OCI-M1 (cell line): ENCODE measurements around the gene CLCA4.

Experiments used
- DNase-seq: peaks from one replicate; lab custom pipeline; 2025; lab: John Stamatoyannopoulos, UW

CLCA4 gene, protein sequence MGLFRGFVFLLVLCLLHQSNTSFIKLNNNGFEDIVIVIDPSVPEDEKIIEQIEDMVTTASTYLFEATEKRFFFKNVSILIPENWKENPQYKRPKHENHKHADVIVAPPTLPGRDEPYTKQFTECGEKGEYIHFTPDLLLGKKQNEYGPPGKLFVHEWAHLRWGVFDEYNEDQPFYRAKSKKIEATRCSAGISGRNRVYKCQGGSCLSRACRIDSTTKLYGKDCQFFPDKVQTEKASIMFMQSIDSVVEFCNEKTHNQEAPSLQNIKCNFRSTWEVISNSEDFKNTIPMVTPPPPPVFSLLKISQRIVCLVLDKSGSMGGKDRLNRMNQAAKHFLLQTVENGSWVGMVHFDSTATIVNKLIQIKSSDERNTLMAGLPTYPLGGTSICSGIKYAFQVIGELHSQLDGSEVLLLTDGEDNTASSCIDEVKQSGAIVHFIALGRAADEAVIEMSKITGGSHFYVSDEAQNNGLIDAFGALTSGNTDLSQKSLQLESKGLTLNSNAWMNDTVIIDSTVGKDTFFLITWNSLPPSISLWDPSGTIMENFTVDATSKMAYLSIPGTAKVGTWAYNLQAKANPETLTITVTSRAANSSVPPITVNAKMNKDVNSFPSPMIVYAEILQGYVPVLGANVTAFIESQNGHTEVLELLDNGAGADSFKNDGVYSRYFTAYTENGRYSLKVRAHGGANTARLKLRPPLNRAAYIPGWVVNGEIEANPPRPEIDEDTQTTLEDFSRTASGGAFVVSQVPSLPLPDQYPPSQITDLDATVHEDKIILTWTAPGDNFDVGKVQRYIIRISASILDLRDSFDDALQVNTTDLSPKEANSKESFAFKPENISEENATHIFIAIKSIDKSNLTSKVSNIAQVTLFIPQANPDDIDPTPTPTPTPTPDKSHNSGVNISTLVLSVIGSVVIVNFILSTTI

DNA sequence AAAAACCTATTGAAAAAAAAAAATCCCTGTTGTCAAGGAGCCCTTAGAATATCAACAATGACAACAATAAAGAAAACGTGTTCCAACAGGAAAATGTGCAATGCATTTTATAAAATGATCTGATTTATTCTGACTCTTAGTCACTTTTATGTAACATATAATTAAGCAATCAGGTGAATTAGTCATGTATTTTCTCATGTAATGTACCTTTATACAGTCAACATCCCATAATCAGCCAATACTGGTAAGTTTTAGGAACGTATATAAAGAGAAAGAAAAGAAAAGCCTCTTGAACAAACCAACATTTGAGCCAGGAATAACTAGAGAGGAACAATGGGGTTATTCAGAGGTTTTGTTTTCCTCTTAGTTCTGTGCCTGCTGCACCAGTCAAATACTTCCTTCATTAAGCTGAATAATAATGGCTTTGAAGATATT, at the start of gene CLCA4:
Gene CLCA4, plus strand, starts transcription at position 292 of the 435 bp plus-strand sequence. Its CDS starts 42 bp downstream, at position 334.
- no peak for DNase-seq

DNA sequence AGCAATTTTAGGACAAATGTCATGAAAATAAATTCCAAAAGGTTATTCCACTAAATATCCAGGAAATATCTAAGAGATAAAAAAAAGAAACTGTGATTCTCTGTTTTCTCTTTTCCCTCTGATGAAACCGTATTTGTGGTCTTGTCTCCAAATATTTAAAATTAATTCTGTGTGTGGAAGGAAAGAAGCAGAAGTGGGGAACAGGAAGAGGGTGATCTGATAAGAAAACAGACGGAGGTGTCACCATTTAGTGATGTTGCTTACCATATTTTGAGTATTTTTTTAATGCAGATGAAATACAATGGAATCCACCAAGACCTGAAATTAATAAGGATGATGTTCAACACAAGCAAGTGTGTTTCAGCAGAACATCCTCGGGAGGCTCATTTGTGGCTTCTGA, 48.6 kb upstream of the CLCA4 start:
- DNase-seq: no peak

DNA sequence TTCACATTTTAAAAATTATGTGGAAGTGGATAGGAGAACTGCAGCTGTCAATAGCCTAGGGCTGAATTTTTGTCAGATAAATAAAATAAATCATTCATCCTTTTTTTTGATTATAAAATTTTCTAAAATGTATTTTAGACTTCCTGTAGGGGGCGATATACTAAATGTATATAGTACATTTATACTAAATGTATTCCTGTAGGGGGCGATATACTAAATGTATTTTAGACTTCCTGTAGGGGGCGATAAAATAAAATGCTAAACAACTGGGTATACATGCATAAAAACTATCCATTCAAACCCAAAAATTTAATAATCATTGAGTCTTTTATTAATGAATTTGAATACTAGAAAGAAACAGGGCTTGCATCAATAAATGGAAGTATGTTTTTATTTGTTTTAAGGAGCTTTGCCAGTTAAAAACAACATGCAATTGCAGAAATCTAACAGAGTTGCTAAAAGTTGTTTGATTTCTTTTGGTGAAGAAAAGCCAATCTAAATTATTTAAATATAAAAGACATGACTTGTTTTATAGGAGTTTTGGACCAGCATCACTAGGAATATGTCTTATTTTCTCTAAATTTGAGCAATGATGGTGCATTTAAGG, 46.8 kb upstream of the CLCA4 start:
- peak; percentile 82 for DNase-seq

DNA sequence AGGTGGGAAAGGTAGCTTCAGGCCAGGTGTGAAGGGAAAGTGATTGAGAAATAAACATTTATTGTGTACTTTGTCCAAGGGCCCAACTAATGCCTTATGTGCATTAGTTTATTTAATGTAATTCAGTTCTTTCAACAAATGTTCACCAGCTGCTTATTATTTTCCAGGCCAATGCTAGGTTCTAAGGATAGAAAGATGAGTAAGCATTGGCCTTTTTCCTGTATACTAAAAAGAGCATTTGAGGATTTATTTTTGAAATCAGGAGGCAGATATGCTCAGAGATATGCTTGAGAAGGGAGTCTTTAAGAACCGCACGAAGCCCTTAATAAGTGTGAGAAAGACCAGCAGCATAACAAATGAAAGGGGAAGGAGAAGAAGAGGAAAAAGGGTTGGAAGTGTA, 46.2 kb upstream of the CLCA4 start:
- DNase-seq: no peak

DNA sequence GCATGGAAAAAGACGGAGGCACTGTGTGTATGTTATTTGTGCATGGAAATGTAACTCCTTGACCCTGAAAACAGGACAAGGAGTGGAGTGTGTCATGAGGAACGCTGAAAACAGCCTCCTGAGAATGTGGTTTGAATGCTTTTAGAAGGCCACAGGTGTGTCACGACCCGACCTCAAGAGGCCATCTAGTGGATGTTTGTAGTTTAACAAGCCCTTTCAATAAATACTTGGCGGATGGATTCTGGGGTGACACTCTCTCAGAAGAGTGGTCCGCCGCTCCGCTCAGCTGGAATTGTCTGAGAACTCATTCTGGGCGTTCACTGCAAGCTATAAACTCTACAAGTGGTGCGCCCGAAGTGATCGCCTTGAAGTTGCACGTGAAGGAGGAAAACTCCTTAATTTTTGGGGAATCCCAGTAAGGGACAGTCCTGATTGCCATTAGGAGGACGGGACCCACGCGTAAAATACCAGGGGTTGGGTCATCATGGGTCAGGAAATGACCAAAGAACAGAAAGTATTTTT, 44.7 kb upstream of the CLCA4 start:
- peak; percentile 73 for DNase-seq

DNA sequence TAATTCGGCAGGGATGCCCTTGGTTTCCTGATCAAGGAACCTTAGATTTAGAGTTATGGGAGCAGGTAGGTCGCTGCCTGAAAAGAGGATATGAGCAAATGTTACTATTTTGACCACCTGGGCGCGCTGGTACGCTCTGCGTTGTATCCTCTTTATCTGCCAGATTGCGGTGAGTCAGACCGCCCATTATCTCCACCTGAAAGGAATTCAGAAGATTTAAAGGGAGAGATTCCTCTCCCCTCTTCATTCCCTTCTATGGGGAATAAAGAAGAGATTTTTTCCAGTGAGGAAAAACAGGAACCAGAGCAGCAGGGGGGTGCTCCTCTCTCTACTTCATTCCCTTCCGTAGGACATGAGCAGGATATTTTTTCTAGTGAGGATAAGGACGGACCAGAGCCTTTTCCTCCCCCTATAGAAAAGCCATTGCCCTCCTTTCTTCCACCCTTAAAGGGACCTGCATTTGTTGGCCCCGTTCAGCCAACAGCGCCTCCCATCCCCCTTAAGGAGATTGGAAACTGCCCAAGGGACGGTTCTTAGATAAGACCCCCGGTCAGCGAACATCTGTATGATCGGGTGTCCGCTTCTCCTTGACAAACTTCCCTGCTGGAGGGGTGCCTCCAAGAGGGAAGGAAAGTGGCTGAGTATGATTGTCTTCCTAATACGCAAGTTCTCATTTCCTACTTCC, 44.0 kb upstream of the CLCA4 start:
- peak; percentile 52 for DNase-seq

DNA sequence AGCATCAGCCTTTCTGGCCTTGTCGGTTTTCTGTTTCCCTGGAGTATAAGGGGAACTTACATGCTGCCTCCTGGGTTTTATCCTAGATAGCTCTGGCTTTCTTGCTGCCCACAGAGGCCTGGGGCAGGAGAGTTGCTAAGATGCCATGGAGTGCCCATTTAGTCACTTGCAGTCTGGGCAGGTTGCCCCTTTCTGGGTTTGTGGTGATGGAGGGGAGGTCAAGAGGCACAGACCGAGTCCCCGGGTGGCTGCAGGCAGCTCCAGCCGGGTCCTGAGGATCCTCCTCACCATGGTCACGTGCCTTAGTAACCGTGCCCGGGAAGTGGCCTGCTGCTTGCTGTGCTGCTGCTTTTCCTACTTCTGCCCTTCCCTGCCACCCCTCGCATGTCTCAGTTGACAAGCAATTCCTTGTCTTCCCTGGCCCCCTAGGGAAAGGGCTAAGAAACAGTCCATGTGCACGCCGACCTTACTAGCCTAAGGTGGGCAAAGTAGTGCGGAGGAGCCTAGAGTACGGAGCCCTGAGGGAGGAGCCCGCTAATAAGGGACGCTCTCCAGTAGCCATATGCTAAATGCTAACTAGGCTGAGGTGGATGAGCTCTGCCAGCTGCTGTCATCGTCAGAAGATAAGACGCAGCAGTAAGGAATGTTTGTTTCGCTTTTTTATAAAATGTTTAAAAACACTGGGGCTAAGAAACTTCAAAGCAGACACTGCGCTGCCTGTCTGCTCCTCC, 43.3 kb upstream of the CLCA4 start:
- peak; percentile 35 for DNase-seq

DNA sequence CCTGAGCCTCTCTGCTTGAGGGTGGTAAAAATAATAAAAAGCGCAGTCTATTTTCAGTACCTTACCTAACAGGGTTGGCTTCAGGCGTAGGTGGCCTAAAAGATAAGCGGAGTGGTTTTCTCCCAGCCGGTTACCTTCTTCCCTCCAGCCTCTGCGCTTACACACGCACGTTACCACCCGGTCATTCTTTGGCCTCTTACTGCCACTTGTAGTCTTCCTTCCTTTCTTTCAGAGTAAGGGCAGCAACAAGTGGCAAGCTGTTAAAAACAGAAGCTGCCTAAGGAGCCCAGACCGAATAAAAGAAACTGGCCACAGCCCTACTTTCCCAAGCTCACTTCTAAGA, 42.8 kb upstream of the CLCA4 start:
- DNase-seq: peak; percentile 35

DNA sequence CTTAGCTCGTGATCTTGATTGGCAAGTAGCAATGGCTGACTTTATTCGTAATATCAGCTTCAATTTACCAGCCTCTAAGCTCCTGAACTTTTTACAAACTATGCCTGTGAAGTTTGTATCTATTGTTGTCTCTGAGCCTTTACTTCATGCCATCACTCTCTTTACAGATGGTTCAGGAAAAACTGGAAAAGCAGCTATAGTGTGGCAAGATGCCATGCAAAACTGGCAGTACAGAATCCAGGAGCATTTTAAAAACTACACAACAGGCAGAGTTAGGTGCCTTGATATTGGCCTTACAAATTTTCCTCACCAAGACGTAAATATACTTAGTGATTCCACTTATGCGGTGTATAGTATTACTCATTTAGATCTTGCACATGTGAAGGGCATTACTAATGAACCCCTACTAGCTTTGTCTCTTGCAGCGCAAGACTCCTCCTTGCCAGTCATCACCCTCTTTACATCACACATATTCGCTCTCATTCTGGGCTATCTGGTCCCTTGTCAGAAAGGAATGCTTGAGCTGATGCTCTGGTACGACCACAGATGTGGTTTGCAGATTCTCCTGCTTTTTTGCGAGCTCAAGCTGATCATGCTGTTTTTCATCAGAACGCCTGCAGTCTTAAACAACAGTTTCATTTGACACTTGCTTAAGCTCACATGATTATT, 41.8 kb upstream of the CLCA4 start:
- DNase-seq: no peak

DNA sequence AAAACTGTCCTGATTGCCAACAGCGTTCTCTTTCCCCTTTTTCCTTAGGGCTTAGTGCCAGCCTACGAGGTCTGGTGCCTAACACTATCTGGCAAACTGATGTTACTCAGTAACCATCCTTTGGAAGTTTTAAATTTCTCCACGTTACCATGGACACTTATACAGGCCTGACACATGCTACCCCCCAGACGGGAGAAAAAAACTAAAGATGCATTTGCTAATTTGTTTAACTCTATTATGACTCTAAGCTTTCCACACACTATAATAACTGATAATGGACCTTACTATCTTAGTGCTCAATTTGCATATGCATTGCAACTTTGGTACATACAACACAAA, 41.3 kb upstream of the CLCA4 start:
- no peak for DNase-seq

DNA sequence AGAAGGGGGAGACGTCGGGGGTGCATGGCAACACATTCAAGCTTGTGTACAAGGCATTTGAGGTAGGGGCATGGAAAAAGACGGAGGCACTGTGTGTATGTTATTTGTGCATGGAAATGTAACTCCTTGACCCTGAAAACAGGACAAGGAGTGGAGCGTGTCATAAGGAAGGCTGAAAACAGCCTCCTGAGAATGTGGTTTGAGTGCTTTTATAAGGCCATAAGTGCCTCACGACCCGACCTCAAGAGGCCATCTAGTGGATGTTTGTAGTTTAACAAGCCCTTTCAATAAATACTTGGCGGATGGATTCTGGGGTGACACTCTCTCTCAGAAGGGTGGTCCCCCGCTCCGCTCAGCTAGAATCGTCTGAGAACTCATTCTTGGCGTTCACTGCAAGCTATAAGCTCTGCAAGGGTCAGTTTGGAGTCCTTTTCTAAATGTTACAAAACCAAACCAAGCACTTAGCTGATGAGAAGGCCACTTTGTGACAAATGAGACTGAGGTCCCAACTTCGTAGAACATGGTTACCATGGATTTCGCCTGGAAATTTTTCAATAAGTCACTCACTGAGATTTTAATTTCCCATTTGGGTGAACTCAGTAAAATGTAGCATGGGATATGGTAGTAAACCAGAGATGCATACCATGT, 38.8 kb upstream of the CLCA4 start:
- peak; percentile 68 for DNase-seq

DNA sequence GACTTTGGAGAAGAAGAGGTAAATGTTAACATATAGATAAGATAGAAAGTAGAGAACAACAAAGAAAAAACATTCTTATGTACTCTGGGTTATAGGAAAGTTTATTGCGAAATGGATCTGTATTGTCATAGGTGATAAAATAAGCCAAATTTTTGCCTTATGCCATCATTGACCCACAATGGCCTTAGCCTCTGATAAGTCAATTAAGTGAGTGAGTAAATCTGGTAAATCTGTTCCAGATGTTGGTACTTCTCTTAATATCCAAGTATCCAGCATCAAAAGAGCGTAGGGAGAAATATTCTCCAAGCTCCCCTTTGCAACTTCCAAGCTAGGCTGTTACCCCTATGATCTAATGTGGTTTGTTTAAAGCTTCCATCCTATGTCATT, 38.3 kb upstream of the CLCA4 start:
- DNase-seq: no peak

DNA sequence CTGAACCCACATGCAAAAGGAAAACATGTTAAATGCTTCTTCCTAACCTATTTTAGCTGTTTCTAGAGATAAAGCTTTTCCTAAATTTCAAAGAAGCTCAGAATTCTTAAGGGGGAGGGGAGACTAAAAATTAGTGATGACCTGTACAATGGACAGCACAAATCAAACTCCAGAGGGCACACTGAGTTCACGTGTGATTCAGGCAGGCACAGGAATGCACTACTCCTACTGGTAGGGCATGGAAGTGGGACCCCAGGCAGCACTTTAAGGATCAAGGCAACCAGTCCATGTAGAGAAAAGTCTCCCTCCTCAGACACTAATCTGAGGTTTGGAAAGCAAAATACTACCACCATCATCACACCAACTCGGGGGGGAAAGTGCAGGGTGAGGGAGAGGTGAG, 31.3 kb upstream of the CLCA4 start:
- DNase-seq: peak; percentile 69

DNA sequence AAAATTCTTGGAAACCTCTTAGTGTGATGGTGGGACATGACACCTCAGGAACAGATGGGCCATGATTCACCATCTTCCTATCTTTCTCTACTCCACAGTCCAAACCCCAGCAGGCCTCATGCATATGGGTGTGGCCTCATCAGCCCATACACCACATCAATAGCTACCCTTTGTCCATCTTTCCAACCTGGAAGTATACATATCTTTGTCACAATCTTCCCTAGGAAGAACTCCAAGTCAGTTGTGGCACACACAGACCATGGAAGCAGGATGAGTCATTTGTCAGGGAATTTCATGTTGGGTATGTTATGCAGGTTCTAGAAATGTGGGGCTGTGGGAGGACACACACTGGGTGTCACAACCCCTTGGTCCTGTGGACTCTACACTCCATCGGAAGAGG, 30.5 kb upstream of the CLCA4 start:
- DNase-seq: no peak

DNA sequence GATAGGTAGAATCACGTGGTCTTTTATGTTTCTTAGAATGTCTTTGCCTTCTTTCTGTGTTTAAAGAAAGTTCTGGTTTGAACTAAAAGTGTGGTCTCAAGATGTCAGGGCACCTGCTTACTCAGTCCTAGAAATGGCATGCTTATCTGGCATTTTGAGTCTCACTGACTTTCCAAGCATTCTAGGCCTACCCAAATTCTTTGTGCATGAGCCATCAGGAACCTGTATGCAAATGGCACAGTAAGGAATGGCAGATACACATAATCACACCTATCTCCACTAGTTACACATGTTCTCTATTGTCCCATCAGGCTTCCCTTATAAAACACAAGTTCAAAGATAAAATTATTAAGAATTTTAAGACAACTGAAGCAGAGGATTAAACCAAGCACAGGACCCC, 29.5 kb upstream of the CLCA4 start:
- no peak for DNase-seq

DNA sequence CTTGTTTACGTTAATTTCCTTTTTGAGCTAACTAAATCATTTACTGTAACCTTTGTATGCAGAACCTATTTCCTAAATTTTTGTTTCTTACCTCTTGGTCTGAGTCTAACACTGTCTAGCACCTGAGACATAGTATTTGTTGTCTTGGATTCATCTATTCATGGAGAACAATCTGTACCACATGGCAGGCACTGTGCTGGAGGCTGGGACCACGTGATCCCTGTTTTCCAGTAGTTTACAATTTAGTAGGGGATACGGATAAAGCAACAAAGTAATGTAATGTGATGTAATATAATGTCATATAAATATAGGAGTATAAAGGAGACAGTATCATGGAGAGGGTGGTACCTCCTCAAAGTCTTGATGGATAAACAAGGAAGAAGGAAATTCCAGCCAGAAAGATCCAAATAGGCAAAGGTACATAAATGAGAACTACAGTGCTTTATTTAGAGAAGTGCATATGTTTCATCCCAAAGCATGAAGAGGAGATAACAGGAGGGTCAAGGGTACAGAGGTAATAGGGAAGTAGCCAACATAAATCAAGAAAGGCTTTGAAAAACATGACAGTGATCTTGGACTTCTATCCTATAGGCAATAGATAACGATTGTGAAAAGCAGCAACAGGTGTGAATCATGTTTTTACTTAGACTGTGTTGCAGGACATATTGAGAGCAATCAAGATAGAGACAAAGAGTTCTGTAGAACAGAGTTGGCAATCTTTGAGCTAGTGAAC, 25.9 kb upstream of the CLCA4 start:
- DNase-seq: peak; percentile 19

DNA sequence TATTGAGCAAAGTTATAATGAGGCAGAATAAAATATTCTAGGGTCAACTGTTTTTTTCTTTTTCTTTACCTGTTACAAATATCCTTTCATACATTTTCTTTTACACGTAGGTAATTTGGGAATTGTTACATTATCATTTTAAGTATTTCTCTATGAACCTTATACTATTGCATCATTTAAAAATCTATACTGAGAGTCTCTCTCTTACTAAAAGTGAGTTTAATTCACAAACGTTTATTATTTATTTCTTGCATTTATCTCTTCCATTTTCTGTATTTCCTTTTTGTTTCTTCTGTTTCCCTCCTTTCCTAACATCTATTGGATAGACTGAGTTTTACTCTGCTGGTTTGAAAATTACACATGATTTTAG, 25.4 kb upstream of the CLCA4 start:
- DNase-seq: no peak

DNA sequence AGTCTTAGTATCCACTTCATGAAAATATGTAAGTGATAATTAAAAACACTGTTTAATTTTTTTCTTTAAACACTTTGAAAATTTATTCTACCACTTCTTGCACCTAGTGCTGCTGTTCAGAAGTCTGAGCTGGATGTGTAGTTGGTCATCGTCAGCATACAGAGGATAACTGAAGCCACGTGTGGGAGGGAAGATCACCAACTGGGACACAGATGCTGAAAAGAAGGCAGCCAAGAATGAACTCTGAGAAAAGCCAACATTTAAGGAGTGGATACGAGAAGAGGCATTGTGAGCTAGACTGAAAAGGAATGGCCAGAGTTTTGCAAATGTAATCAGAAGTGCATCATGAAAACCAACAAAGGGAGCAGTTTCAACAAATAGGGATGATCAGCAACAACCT, 24.6 kb upstream of the CLCA4 start:
- no peak for DNase-seq

DNA sequence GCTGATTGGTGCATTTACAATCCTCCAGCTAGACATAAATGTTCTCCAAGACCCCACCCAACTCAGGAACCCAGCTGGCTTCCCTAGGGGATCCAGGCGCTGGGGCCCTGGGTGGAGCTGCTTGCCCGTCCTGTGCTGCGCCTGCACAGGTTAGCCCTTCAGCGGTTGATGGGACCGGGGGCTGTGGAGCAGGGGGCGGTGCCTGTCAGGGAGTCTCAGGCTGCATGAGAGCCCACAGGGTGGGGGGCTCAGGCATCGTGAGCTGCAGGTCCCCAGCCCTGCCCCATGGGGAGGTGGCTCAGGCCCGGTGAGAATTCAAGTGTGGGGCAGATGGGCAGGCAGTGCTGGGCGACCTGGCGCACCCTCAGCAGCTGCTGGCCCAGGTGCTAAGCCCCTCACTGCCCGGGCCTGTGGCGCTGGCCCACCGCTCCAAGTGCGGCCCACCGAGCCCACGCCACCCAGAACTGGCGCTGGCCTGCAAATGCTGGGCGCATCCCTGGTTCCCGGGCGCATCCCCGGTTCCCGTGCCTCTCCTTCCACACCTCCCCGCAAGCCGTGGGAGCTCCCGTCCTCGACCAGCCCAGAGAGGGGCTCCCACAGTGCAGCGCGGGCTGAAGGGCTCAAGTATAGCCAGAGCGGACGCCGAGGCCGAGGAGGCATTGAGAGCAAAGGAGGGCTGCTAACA, 23.1 kb upstream of the CLCA4 start:
- DNase-seq: no peak
